GM12892 (cell line): ENCODE results near the gene FAM124A.

Experiments
- DNase-seq: peaks from one replicate; pipeline ENCODE4 v3.0.0; 2011; ENCODE audit not compliant: insufficient read length
- FAIRE-seq: peaks from 2 replicates; lab custom pipeline; 2011; peaks lifted over from hg19 to GRCh38; lab: Jason Lieb, UNC
- POLR2A ChIP-seq: IDR thresholded peaks from 2 replicates; pipeline ENCODE4 v1.6.1; 2011; ENCODE audit warnings: low read depth, low read length, control low read depth
- POLR2AphosphoS5 ChIP-seq: IDR thresholded peaks from 2 replicates; pipeline ENCODE4 v1.6.1; 2011; ENCODE audit warnings: low read depth, low read length, control low read depth
- TAF1 ChIP-seq: IDR thresholded peaks from 2 replicates; pipeline ENCODE4 v1.6.1; 2011; ENCODE audit warnings: low read depth, mild to moderate bottlenecking, control low read depth, low read length, borderline replicate concordance

FAM124A gene

GRCh38 chr13:51233117-51233826, 11.1 kb downstream of the FAM124A start:
- TF ChIP-seq POLR2AphosphoS5 (no peak), TAF1 (no peak), POLR2A (no peak)
- FAIRE-seq (no peak), DNase-seq (no peak)

- no peak for TF ChIP-seq POLR2AphosphoS5
- TF ChIP-seq TAF1: no peak
- TF ChIP-seq POLR2A: no peak
- no peak for DNase-seq
- no peak for FAIRE-seq
Observed at GRCh38 chr13:51234676-51235075, 12.5 kb downstream of the FAM124A start.

DNA sequence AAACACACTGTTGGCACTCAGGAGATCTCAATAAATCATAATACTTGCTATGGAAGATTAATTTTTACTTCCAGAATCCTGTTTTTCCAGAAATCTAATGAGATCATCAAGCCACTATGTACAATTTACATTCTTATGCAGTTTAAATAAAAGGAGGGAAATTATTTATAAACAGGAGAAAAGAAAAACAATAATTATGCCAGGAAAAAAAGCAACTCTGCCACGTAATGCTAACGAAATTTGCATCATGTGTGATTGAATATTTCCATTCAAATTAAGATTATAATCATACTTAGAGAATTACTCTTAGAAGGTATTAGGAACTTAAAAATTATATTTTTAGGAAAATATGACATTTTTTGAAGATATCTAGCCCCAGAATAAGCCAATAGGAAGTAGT, 13.0 kb downstream of the FAM124A start:
- FAIRE-seq (no peak), DNase-seq (no peak)
- TF ChIP-seq POLR2A (no peak), POLR2AphosphoS5 (no peak), TAF1 (no peak)

GRCh38 chr13:51235756-51236490, 13.7 kb downstream of the FAM124A start:
- FAIRE-seq (no peak), DNase-seq (no peak)
- TF ChIP-seq TAF1: no peak
- TF ChIP-seq POLR2AphosphoS5: no peak
- TF ChIP-seq POLR2A: no peak

- TF ChIP-seq TAF1: no peak
- FAIRE-seq (no peak), DNase-seq (no peak)
Observed at GRCh38 chr13:51236491-51236792, 14.2 kb downstream of the FAM124A start.

DNA sequence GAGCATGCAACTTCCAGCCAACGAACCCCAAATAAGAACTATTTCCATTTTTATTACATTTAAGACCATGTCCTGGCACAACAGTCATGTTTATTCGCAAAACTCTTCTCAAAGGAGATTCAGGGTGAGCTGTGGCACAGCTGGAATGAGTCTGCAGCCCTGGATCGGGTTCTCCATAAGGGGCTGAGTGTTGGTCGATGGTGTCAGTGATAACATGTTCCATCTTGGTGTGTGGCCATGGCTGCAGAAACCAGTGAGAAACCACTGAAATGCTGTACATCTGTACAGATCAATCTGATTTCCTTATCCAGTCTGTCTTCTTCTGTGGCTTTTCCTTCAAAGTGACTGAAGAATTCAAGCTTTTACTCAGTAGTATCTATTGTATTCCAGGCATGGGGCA, 15.2 kb downstream of the FAM124A start:
- TF ChIP-seq POLR2A (no peak), POLR2AphosphoS5 (no peak), TAF1 (no peak)
- FAIRE-seq: no peak
- no peak for DNase-seq

GRCh38 chr13:51237887-51238286, 15.7 kb downstream of the FAM124A start:
- no peak for TF ChIP-seq POLR2AphosphoS5
- no peak for TF ChIP-seq POLR2A
- TF ChIP-seq TAF1: no peak
- DNase-seq (no peak), FAIRE-seq (no peak)

GRCh38 chr13:51240178-51240577, 18.0 kb downstream of the FAM124A start:
- no peak for TF ChIP-seq POLR2AphosphoS5
- TF ChIP-seq TAF1: no peak
- no peak for FAIRE-seq
- DNase-seq: no peak

- DNase-seq (no peak), FAIRE-seq (no peak)
- TF ChIP-seq POLR2A (no peak), POLR2AphosphoS5 (no peak), TAF1 (no peak)
Observed at GRCh38 chr13:51240958-51241357, 18.8 kb downstream of the FAM124A start.

DNA sequence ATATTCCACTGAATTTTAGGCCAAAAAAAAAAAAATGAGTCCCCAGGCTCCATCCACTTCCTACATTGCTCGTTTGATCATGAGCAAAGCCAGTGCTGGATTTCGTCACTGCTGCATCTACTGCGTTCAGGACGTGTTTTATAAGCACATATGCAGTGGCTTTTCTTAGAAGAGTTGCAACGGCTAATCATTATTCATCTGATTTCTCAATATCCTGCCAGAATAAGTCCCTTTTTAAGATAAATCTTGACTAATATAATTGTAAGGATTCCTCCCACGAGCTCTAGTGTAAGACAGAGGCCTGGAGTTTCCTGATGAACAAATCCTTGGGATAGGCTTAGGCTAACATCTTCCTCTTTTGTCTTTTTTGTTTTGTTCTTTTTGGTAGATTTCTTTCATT, 19.5 kb downstream of the FAM124A start:
- TF ChIP-seq POLR2AphosphoS5 (no peak), TAF1 (no peak), POLR2A (no peak)
- FAIRE-seq (no peak), DNase-seq (no peak)

GRCh38 chr13:51243227-51243626, 21.0 kb downstream of the FAM124A start:
- no peak for DNase-seq
- FAIRE-seq: no peak
- TF ChIP-seq POLR2AphosphoS5 (no peak), POLR2A (no peak), TAF1 (no peak)

- DNase-seq: no peak
- FAIRE-seq: no peak
- TF ChIP-seq POLR2AphosphoS5 (no peak), TAF1 (no peak), POLR2A (no peak)
Observed at GRCh38 chr13:51243832-51244231, 21.6 kb downstream of the FAM124A start.
